GM19438 (cell line): ENCODE results near the gene ENTPD6.
"Not testable (repeated sequence)": the region's sequence is repeated elsewhere in the genome, so short reads cannot be mapped to it uniquely, and the experiment has no call there.

Source experiments
- ATAC-seq: cut with Tn5 transposase; IDR thresholded peaks from one replicate; pipeline ENCODE4 v1.9.1; 2021; ENCODE audit warnings: low read depth; ENCODE audit not compliant: unreplicated experiment

ENTPD6 gene

DNA sequence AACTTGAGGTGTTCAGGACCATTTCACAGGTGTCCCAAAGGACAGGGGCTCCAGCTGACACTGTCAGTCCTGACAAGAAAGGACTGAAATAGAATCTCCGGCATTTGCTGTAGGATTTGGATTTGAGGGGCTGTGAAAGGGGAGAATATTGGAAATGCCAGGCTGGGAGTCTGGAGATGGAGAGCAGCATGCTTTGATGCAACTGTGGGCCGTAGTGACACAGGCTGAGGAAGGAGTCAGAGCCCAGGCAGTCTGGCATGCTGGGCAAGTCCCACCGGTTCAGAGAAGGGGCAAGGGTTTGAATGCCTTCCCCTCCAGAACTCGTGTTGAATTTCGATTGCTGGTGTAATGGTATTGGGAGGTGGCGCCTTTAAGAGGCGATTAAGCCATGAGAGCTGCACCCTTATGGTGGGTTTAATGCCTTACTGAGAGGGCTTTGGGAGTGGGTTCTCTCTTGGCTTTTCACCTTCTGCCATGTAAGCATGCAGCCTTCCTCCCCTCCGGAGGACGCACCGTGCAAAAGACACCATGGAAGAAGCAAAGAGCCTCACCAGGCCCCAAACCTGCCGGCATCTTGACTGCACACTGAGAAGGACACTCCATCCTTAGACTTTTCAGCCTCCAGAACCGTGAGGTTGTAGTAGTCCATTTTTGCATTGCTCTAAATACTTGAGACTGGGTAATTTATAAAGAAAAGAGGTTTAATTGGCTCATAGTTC lies 43.0 kb downstream of the ENTPD6 start:
- ATAC-seq: no peak

DNA sequence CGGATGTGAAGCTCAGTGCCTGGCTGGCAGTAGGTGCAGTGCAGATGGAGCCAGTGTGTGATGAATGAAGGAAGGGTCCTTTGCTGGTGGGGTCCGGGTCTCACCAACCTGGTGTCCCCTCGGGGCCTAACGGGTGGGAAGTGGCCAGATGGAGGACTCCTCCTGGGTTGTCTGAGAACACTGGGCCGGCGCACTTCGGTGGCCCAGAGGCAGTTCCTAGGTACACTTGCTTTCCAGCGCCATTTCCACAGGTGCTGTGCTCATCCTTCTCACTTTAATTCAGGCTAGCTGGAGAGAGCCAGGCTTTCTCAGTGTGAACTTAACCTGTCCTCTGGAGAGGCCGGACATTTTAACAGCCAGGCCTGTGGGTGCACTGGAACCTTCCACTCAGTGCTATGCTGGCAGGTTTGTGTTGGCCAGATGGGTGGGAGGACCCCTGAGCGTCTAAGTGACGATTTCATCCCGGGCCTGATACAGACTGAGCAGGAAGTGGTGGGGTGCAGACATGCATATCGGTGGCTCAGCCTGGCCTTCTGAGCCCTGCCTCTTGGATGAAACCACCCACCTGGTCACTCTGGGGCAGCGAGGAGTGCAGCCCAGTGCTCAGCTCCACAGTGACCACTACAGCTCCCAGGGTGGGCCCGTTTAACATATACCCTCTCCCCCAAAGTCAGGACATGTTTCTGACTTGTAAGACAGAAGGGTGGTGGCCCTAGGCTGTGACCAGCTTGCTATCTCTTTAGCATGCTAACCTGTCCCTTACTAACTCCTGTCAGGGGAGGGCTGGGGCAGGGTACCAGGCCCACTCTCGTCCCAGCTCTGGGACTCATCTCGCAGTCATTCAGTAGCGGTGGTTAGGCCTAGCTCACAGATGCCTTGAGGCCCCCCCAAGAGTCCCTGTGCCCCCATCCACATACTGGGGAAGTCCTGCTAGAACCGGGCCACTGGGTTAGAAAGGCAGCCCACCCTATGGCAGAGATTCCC lies 44.2 kb downstream of the ENTPD6 start:
- ATAC-seq: peak; percentile 70

DNA sequence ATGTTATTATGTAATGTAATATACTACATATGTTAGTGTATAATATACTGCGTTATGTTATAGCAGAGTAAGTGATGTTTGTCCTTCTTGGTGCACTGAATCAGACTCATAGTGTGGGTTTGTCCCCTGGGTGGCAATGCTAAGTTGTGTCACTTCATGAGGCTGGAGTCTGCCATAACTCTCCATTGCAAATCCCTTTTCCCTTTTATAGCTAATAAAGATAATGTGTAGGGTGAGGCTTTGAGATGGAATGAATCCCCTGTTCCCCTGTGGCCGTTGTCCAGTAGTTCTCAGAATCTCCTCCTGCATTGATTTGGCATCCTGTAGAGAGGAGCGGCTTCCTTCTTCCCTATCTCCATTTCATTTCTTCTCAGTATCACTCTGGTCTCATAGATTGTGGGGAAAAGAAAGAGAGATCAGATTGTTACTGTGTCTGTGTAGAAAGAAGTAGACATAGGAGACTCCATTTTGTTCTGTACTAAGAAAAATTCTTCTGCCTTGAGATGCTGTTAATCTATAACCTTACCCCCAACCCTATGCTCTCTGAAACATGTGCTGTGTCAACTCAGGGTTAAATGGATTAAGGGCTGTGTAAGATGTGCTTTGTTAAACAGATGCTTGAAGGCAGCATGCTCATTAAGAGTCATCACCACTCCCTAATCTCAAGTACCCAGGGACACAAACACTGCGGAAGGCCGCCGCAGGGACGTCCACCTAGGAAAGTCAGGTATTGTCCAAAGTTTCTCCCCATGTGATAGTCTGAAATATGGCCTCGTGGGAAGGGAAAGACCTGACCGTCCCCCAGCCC lies 45.5 kb downstream of the ENTPD6 start:
- not testable (repeated sequence) for ATAC-seq

DNA sequence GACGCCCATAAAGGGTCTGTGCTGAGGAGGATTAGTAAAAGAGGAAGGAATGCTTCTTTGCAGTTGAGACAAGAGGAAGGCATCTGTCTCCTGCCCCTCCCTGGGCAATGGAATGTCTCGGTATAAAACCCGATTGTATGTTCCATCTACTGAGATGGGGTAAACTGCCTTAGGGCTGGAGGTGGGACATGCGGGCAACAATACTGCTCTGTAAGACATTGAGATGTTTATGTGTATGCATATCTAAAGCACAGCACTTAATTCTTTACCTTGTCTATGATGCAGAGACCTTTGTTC lies 46.1 kb downstream of the ENTPD6 start:
- ATAC-seq: not testable (repeated sequence)

DNA sequence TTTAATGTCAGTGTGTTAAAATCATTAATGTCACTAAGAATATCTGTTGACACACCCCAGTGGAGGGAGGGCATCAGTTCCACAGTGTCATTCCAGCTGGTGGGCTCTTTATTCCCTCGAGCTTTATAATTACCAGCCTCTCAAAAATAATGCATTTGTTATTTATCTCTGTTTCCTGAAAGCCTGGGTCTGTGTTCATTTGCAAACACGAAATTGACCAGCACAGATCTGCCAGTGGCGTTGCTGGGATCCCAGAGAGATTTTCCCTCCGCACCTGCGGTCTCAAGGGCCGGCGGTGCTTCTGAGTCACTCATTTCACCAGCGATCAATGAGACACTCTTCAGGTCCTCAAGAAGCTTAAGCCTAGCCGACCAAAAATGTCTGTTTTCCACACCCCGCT lies 46.7 kb downstream of the ENTPD6 start:
- ATAC-seq: no peak

DNA sequence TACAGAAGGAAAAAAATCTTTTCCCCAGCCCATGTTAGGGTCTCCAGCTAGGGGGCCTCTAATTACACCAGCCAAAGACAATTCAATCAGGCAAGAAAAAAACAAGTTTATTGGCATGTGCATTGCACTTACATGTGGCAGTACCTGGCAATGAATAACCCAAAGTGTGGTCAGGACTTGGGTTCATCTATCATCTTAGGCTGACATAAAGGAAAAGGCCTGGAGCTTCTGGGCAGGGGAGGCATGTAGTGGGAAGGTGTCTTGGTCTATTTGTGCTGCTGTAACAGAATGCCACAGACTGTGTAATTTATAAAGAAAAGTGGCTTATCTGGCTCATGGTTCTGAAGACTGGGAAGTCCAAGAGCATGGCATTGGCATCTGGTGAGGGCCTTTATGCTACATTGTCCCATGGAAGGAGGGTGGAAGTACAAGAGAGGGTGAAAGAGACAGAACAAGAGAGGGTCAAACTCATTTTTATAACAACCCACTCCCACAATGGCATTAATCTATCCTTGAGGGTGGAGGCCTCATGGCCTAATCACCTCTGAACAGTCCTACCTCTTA lies 48.0 kb downstream of the ENTPD6 start:
- no peak for ATAC-seq

DNA sequence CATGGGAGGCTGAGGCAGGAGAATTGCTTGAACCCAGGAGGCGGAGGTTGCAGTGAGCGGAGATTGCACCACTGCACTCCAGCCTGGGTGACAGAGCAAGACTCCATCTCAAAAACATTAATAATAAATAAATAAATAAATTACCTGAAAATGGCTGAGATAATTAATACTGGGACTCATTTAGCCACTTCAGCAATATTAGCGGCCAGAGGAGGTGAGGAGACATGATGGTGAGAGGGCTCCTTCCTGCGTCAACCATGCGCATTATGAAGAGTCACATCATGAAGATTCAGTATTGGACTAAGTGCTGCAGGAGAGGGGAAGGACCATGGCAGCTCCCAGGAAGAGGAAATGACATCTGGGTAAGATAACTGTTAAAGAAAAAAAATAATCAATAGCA lies 49.5 kb downstream of the ENTPD6 start:
- ATAC-seq: no peak

DNA sequence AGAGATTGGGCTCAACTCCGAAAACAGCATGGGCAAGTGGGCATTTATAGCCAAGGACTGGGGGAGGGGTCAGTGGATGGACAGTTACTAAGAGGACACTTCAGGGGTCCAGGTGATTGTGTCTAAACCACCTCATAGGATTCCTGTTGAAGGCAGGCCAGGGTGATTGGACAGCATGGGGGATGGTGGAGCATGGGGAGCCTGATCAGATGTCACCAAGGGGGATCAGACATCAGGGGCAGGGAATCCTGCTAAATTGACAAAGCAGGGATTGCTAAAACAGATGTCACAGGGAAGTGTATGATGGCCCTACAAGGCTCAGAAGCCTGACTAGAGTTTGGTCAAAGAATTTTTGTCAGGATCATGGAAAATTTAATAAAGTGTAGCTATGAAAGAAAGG lies 49.9 kb downstream of the ENTPD6 start:
- no peak for ATAC-seq

DNA sequence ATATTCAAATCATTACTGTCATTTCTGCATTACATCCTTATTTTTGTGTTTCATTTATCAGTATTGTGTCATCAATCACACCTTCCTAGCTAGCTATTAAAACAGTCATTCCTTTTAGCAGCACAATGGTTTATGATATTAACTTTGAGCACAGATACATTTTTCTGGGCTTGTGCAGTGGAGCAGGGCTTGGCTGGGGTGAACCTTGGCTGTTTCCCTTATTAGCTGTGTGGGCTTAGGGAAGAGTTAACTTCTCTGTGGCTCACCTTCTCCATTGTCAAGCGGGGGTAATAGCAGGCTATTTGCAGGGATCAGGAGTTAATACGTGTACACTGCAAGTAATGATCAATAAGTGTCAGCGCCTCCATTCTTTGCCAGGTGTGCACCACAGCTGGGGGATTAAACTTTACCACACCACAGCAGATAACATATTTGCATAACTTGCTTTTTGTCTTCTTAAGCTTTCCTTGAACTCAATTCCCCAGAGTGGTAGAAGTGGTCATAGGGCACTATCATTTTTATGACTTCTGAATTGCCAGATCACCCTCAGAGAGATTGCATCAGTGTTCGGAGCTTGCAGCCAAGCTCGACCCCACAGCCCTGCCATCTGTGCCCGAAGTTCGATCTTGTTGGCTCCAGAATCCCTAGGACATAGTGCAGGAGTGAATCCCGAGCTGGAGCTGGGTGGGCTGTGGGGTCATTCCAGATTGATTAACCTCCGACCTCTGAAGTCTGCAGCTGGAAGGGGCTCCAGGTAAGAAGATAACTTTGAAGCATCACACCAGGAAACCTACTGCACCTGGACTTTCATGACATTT lies 50.9 kb downstream of the ENTPD6 start:
- peak; percentile 24 for ATAC-seq

DNA sequence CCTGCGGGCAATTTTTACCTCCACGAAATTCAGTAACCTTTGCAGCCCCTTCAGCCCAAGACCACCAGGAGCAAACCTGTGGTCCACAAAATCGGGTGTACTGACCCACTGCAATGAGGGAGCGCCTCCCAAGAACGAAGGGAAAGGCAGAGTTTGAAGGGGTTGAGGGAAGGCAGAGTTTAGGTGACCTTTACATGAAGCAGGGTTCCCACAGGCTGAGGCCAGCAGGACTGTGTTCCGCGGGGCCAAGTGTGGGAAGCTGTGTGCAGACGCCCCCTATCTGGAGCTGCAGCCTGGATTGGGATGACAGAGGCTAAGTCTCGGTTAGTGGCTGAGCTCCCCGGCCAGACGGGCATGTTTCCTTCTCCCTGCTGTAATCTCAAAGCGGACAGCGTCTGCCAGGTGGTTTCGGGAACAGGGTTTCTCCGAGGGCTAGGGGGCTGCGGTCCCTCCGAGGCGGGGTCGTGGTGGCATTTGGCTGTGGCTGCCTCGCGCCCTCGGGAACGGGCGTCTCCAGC lies 51.5 kb downstream of the ENTPD6 start:
- peak; percentile 17 for ATAC-seq

DNA sequence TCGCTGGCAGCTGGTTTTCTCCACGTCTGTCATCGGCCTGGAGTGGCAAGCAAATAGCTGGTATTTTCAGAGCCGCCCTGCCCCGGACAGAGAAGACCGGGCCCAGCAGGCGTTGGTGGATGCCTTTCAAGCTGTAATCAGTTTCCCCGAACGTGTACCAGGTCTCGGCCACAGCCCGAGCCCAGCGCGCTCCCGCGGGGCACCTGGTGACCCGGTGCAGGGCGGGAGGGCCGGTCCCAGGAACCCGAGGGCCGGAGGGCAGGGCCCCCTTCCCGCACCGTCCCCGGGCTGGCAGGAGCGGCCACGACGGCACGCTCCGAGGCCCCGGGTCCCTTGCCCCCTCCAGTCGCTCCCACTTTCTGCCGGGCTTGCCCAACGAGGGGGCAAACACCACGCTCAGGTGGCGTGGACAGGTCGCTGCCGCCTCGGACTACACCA lies 52.0 kb downstream of the ENTPD6 start:
- ATAC-seq: peak; percentile 32

DNA sequence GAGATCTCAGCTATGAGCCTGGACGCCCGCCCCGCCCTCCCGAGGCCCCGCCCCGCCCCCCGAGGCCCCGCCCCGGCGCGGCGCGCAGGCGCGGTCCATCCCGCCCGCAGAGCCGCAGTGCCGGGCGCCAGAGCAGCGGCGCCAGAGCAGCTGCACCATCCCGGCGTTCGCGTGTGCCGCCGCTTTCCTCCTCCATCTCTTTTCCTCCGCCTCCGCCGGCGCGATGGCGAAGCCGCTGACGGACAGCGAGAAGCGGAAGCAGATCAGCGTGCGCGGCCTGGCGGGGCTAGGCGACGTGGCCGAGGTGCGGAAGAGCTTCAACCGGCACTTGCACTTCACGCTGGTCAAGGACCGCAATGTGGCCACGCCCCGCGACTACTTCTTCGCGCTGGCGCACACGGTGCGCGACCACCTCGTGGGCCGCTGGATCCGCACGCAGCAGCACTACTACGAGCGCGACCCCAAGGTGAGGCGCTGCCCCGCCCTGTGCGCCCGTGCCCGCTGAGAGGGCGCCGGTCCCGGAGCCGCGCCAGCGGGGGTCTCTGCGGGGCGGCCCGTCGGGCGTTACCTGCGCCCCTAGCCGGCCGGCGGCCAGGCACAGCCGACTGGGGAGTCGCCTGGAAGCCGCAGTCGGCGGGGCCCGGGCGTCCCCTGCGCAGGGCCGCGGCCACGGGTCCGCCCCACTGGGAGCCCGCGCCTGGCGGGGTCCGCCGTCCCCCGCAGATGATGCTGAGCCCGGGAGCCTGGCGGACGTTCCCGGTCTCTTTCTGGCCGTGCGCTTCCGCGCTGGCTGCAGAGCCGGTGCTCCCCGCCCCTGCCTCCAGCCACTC lies 52.7 kb downstream of the ENTPD6 start, which contains the start of gene PYGB:
TSS of gene PYGB (plus strand) at position 130 of the 830 bp plus-strand sequence. CDS start at position 224, 94 bp downstream.
- peak; percentile 59 for ATAC-seq

DNA sequence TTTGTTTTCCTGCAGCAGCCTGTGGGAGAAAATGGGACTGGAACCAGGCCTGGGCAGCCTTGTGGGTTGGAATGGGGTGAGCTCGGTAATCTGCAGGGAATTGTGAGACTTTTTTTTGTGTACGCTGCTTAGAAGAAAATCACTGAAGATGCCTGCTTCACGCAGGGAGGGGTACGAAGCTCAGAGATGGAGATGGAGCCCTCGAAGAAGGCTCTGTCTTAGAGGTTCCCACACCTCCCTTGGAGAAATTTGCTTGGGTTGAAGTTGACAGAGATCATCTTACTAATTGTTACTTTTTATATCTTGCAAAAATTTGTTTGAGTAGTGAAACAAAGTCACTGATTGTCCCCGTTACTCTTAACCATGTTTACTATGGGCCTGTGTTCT lies 53.3 kb downstream of the ENTPD6 start:
- no peak for ATAC-seq

DNA sequence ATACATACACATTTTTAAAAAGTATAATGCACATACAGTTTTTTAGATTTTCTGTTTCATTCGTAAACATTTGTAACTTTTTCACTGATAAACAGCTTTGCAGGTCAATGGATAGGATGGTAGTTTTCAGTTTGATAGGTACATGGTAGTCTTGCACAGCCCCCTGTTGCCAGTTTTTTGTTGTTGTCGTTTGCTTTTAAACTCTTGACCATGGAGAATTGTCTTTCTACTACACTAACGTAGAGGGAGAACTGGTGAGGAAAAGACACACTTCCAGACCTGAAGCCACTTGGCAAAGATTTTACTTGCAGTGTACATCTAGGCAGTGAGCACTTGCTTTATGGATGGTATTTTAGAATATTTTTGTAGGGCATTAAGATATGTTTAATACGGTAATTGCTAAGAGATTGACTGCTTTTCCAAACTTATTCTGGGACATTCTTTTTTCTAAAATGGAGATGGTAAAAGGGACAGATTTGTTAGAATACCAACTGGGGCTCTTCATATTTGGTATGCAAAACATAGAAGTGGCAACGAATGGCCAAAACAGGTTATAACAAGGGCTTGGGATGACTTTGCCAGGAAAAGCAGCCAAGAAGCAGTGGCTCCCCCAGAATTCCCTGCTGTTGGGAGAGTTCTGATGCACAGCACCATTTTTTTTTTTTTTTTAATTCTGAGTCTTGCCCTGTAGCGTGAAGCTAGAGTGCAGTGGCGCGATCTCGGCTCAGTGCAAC lies 53.9 kb downstream of the ENTPD6 start:
- no peak for ATAC-seq

DNA sequence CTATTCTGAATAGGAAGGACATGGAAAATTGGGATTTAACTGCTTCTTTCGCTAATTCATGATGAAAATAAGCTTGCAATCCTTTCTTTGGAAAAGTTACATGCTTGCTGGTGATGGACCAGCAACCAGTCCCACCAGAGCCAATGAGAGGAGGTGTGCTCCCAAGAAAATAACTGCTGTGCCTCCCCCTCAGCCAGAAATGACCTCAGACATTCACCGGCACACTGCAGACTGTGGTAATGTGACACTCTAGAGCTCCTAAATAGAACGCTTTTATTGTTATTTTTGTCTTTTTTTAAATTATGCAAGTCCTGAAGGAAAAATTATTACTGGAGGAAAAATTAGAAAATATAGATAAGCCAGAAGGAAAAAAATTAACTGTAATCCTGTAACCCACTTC lies 55.0 kb downstream of the ENTPD6 start:
- no peak for ATAC-seq

DNA sequence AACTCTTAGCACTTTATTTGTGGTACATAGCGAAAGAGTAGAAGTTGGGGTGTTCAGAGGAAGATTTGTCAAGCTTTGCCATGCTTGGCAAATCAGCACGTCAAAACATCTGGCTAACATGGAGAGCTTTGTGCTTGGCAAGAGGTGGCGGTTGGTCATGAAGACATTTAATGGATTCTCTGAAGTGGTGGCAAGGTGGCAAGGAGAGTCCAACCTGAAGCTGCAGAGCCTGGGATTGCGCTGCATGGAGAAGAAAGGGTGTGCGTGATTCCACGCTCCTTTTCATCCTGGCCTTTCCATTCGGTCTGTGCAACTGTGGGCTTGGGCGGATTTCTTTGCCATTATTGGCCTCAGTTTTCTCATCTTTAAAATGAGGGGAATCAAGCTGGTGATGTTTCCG lies 55.5 kb downstream of the ENTPD6 start:
- ATAC-seq: no peak

DNA sequence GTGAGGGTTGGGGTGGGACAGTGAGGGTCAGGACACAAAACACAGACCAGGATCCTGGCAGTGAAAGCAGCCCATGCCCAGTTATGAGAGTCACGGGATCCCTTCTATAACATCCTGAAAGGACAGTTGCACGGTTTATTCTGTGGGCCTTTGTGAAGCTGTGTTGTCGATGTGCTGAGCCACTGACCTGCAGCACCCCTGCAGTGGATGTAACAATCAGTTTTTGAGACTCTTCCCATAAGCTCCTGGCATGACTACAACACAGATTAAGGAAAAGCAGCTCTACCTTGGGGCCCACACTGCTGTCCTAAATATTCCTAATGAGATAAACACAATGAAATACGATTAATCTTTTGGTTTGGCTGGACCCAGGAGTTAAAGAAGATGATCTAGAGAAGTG lies 56.0 kb downstream of the ENTPD6 start:
- ATAC-seq: no peak

DNA sequence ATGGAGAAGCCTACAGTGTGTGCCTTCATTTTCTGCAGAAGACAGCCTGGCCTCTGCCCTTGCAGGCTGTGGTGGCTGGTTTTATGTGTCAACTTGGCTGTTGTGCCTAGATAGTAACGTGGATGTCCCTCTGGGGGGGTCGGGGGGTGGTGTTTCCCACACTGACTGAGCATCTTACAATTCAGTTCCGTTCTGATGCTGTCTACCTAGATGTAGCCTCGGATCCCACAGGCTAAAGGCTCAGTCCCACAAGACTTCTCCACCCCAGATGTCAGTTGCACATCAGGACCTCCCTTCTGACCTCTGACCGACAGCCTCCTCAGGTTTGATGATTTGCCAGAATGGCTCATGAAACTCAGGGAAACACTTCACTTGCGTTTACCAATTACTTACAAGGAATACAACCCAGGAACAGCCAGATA lies 56.7 kb downstream of the ENTPD6 start:
- no peak for ATAC-seq
